IMR-90 (cell line): Measurements from ENCODE around the gene MAGI2. TPM values are rescaled to one million over a fixed set of nuclear protein-coding genes. Genes with fewer than 3 reads are reported as not detected.

Source experiments
- ATAC-seq: fragments of 200-7000 bp; cut with Tn5 transposase; 2 replicates; pipeline ENCODE4 v1.9.1; 2020; ENCODE audit warnings: low read depth, mild to moderate bottlenecking, moderate library complexity
- BruUV-seq: library from RNA; stranded (reverse); fragments of 400-500 nt; replicated peaks from 2 replicates; lab custom pipeline; 2021; lab: Mats Ljungman, UMichigan
- CTCF ChIA-PET: fragments of 300-600 bp; formaldehyde crosslinking; extraction: SDS; loops from one replicate; lab custom pipeline; 2021; ENCODE audit warnings: antibody characterized with exemption; lab: Yijun Ruan, JAX
- POLR2A ChIA-PET: fragments of 300-600 bp; sonication (Branson Sonifier 250); formaldehyde crosslinking; loops from one replicate; lab custom pipeline; 2022; ENCODE audit warnings: antibody characterized with exemption; ENCODE audit not compliant: unreplicated experiment; lab: Charles Lee
- DNase-seq: peaks from one replicate; pipeline ENCODE4 v3.0.0; 2013
- H2AFZ ChIP-seq: replicated peaks from 2 replicates; pipeline ENCODE3; 2013; ENCODE audit warnings: low read length, mild to moderate bottlenecking; ENCODE audit not compliant: poor library complexity
- H2AK5ac ChIP-seq: 2 replicates; pipeline ENCODE4 v1.6.1; 2013; ENCODE audit warnings: low read depth, low read length, inconsistent platforms
- H2AK9ac ChIP-seq: replicated peaks from 2 replicates; pipeline ENCODE3; 2013; ENCODE audit warnings: mild to moderate bottlenecking, low read depth, low read length, moderate library complexity; ENCODE audit not compliant: poor library complexity
- H2BK120ac ChIP-seq: 2 replicates; pipeline ENCODE4 v1.6.1; 2013; ENCODE audit warnings: low read depth, low read length, inconsistent platforms
- H2BK15ac ChIP-seq: 3 replicates; pipeline ENCODE4 v1.6.1; 2013; ENCODE audit warnings: low read depth, low read length, inconsistent platforms
- H2BK20ac ChIP-seq: 2 replicates; pipeline ENCODE4 v1.6.1; 2013; ENCODE audit warnings: low read depth, mild to moderate bottlenecking, inconsistent platforms, low read length, moderate library complexity
- H2BK5ac ChIP-seq: 2 replicates; pipeline ENCODE4 v1.6.1; 2013; ENCODE audit warnings: mild to moderate bottlenecking, low read depth, low read length, inconsistent platforms; ENCODE audit not compliant: poor library complexity, severe bottlenecking
- H3K14ac ChIP-seq: replicated peaks from 2 replicates; pipeline ENCODE4 v1.6.1; 2013; ENCODE audit warnings: low read depth, low read length, inconsistent platforms
- H3K18ac ChIP-seq: 2 replicates; pipeline ENCODE4 v1.6.1; 2013; ENCODE audit warnings: low read depth, low read length, control low read depth
- H3K23ac ChIP-seq: 2 replicates; pipeline ENCODE4 v1.6.1; 2013; ENCODE audit warnings: low read depth, low read length, inconsistent platforms
- H3K27ac ChIP-seq: 2 replicates; pipeline ENCODE4 v1.5.1; 2013; ENCODE audit warnings: mild to moderate bottlenecking, control low read depth, low read length; ENCODE audit not compliant: insufficient read depth
- H3K27me3 ChIP-seq: 2 replicates; pipeline ENCODE4 v1.6.1; 2013; ENCODE audit warnings: low read length; ENCODE audit not compliant: control insufficient read depth, insufficient read depth
- H3K36me3 ChIP-seq: 2 replicates; pipeline ENCODE4 v1.6.1; 2013; ENCODE audit warnings: low read length, mixed read lengths; ENCODE audit not compliant: control insufficient read depth, insufficient read depth
- H3K4ac ChIP-seq: 2 replicates; pipeline ENCODE4 v1.6.1; 2013; ENCODE audit warnings: low read depth, low read length, inconsistent platforms
- H3K4me1 ChIP-seq: 2 replicates; pipeline ENCODE4 v1.6.1; 2013; ENCODE audit warnings: low read length, mixed read lengths; ENCODE audit not compliant: control insufficient read depth, insufficient read depth
- H3K4me2 ChIP-seq: 2 replicates; pipeline ENCODE4 v1.6.1; 2013; ENCODE audit warnings: low read depth, mild to moderate bottlenecking, control low read depth, low read length, moderate library complexity
- H3K4me3 ChIP-seq: 2 replicates; pipeline ENCODE4 v1.5.1; 2013; ENCODE audit warnings: low read depth, mild to moderate bottlenecking, control low read depth, low read length, moderate library complexity; ENCODE audit not compliant: insufficient read depth
- H3K56ac ChIP-seq: 2 replicates; pipeline ENCODE4 v1.6.1; 2013; ENCODE audit warnings: low read length, inconsistent platforms; ENCODE audit not compliant: insufficient read depth; ENCODE audit errors: extremely low read depth
- H3K79me1 ChIP-seq, 2 experiments: 2 replicates each; pipeline ENCODE4 v1.6.1; 2013; ENCODE audit warnings: low read length in 2 of 2, inconsistent platforms in 1 of 2, low read depth in 1 of 2
- H3K9ac ChIP-seq: 2 replicates; pipeline ENCODE4 v1.6.1; 2013; ENCODE audit warnings: low read depth, low read length, control low read depth
- H3K9me1 ChIP-seq: 2 replicates; pipeline ENCODE4 v1.6.1; 2013; ENCODE audit warnings: low read length, inconsistent platforms; ENCODE audit not compliant: insufficient read depth
- H3K9me3 ChIP-seq: 2 replicates; pipeline ENCODE4 v1.6.1; 2013; ENCODE audit warnings: low read length; ENCODE audit not compliant: control insufficient read depth, insufficient read depth
- H4K20me1 ChIP-seq: 2 replicates; pipeline ENCODE4 v1.6.1; 2013; ENCODE audit warnings: low read length, inconsistent platforms; ENCODE audit not compliant: insufficient read depth
- H4K5ac ChIP-seq: 2 replicates; pipeline ENCODE4 v1.6.1; 2013; ENCODE audit warnings: mild to moderate bottlenecking, low read depth, low read length, control low read depth
- H4K8ac ChIP-seq, 2 experiments: 2 replicates each; pipeline ENCODE4 v1.6.1; 2013; ENCODE audit warnings: low read depth in 2 of 2, low read length in 2 of 2, control low read depth in 1 of 2, inconsistent platforms in 1 of 2
- H4K91ac ChIP-seq: 2 replicates; pipeline ENCODE4 v1.6.1; 2013; ENCODE audit warnings: low read depth, low read length, inconsistent platforms; ENCODE audit not compliant: insufficient read depth
- CEBPB ChIP-seq: IDR thresholded peaks from 2 replicates; pipeline ENCODE4 v1.6.1; 2012; ENCODE audit warnings: low read depth, low read length, improper control_type of control experiment
- CHD1 ChIP-seq: IDR thresholded peaks from 2 replicates; pipeline ENCODE4 v1.6.1; 2012; ENCODE audit warnings: low read depth, low read length, improper control_type of control experiment
- FOS ChIP-seq: fragments of 150-350 bp; IDR thresholded peaks from 2 replicates; pipeline ENCODE4 v1.6.1; 2016; ENCODE audit warnings: low read depth, low read length
- MAFK ChIP-seq: IDR thresholded peaks from 2 replicates; pipeline ENCODE4 v1.6.1; 2012; ENCODE audit warnings: low read depth, low read length, improper control_type of control experiment
- MAZ ChIP-seq: IDR thresholded peaks from 2 replicates; pipeline ENCODE4 v1.6.1; 2012; ENCODE audit warnings: low read depth, mild to moderate bottlenecking, low read length, improper control_type of control experiment, moderate library complexity, borderline replicate concordance
- MXI1 ChIP-seq: IDR thresholded peaks from 2 replicates; pipeline ENCODE4 v1.6.1; 2012; ENCODE audit warnings: low read depth, mild to moderate bottlenecking, low read length, moderate library complexity, borderline replicate concordance
- NFE2L2 ChIP-seq: fragments of 150-350 bp; IDR thresholded peaks from 2 replicates; pipeline ENCODE4 v1.6.1; 2016; ENCODE audit warnings: low read depth, mild to moderate bottlenecking, low read length
- POLR2A ChIP-seq: IDR thresholded peaks from 2 replicates; pipeline ENCODE4 v1.6.1; 2012; ENCODE audit warnings: mild to moderate bottlenecking, low read depth, low read length
- RAD21 ChIP-seq: IDR thresholded peaks from 2 replicates; pipeline ENCODE4 v1.6.1; 2012; ENCODE audit warnings: low read length, improper control_type of control experiment
- RCOR1 ChIP-seq: IDR thresholded peaks from 2 replicates; pipeline ENCODE4 v1.6.1; 2012; ENCODE audit warnings: mild to moderate bottlenecking, low read length, improper control_type of control experiment; ENCODE audit not compliant: insufficient replicate concordance
- RFX5 ChIP-seq: IDR thresholded peaks from 2 replicates; pipeline ENCODE4 v1.8.0; 2012; ENCODE audit warnings: low read depth, mild to moderate bottlenecking, low read length, moderate library complexity
- SMC3 ChIP-seq: fragments of 150-350 bp; IDR thresholded peaks from 2 replicates; pipeline ENCODE4 v1.6.1; 2016; ENCODE audit warnings: low read depth, mild to moderate bottlenecking, antibody characterized with exemption, low read length, moderate library complexity
- WGBS, 2 experiments: methylation state at CpG; one replicate each; pipeline versions ENCODE4 v1.1.5 to v1.1.7; 2013; ENCODE audit warnings: missing lambda C conversion rate in 2 of 2; ENCODE audit not compliant: insufficient read length in 1 of 2; ENCODE audit errors: extremely low coverage in 2 of 2; 5-methylcytosine and 5-hydroxymethylcytosine counted together
- dilution Hi-C: fragments of 300-500 bp; cut with HindIII; formaldehyde crosslinking; loops from one replicate; pipeline ENCODE4 v1.14.3; 2018; ENCODE audit warnings: low sequenced_read_pairs; ENCODE audit not compliant: unreplicated experiment
- in situ Hi-C: fragments of 300-500 bp; cut with MboI; formaldehyde crosslinking; loops from 3 replicates; pipeline ENCODE4 v1.14.3; 2019; ENCODE audit warnings: low sequenced_read_pairs, inconsistent platforms, mixed read lengths
- intact Hi-C: fragments of 100-400 bp; cut with micrococcal nuclease; formaldehyde crosslinking; loops from 2 replicates; pipeline ENCODE4 v1.10.0; 2022
- polyA plus RNA-seq, 3 experiments: library from polyadenylated mRNA; depleted of rRNA; stranded (reverse); fragments of >200 nt; gene quantifications; 2 replicates each; pipeline ENCODE4 v1.2.3, GENCODE V29; 2012; ENCODE audit warnings: low replicate concordance in 1 of 3
- total RNA-seq: library from RNA; depleted of rRNA; stranded (reverse); fragments of >200 nt; gene quantifications from 2 replicates; pipeline ENCODE4 v1.2.3, GENCODE V29; 2012
- TF ChIP-seq, protein P1 (sequence below): fragments of 150-350 bp; IDR thresholded peaks from 2 replicates; pipeline ENCODE4 v1.6.1; 2017; ENCODE audit warnings: mild to moderate bottlenecking, antibody characterized with exemption, low read length, low read depth

Gene MAGI2
- total and polyA plus RNA-seq, 2 of the 4 experiments (the other 2 are of a cell fraction), result 2.5 to 17.9 TPM

GRCh38 chr7:78521961-78522360 lies 931.5 kb downstream of the MAGI2 start:
- CTCF ChIA-PET, result interaction anchor here (0.7 kb wide), 1 partner anchor 14 kb away, joined by 4 read pairs; no protein-coding TSS in a partner anchor
- H2BK120ac ChIP-seq, result no peak overlapping the region
- ATAC-seq, result no peak

More at GRCh38 chr7:78521961-78522360, 931.5 kb downstream of the MAGI2 start:
- Histone ChIP-seq H3K36me3 (no peaks in the 10 kb centered on the region), H2BK5ac (no peak overlapping the region), H3K56ac (no peak overlapping the region), H3K27ac (no peak overlapping the region), H4K91ac (no peak overlapping the region), H2AK9ac (no peak overlapping the region), H3K4me1 (no peaks in the 10 kb centered on the region), H3K4ac (no peak overlapping the region), H3K4me2 (no peak overlapping the region), H2BK20ac (no peak overlapping the region), H4K5ac (no peak overlapping the region), H3K27me3 (no peaks in the 10 kb centered on the region), H2AFZ (no peak overlapping the region), H3K9me1 (no peaks in the 10 kb centered on the region), H4K20me1 (no peaks in the 10 kb centered on the region), H3K14ac (no peak overlapping the region), H3K9ac (no peak overlapping the region), H3K4me3 (no peak overlapping the region), H3K23ac (no peak overlapping the region), H2AK5ac (no peak overlapping the region), H3K18ac (no peak overlapping the region), H4K8ac (no peak overlapping the region), H3K79me1 (no peaks in the 10 kb centered on the region), H2BK15ac (no peak overlapping the region), H3K9me3 (no peaks in the 10 kb centered on the region)
- TF ChIP-seq CHD1 (no peak), NFE2L2 (no peak), MAFK (no peak), SMC3 (no peak), RAD21 (no peak), RCOR1 (no peak), CEBPB (no peak), RFX5 (no peak), POLR2A (no peak), FOS (no peak), MXI1 (no peak), MAZ (no peak)
- TF ChIP-seq, protein P1, sequence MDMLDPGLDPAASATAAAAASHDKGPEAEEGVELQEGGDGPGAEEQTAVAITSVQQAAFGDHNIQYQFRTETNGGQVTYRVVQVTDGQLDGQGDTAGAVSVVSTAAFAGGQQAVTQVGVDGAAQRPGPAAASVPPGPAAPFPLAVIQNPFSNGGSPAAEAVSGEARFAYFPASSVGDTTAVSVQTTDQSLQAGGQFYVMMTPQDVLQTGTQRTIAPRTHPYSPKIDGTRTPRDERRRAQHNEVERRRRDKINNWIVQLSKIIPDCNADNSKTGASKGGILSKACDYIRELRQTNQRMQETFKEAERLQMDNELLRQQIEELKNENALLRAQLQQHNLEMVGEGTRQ, result no peak
- in situ Hi-C loops (no loop called here), dilution Hi-C loops (no loop called here), intact Hi-C loops (no loop called here)
- POLR2A ChIA-PET, result no interaction called here
- BruUV-seq, result no TSS peak
- 93% methylated on average over 2 of the region's 3 CpGs; no CpG with 5 or more reads in 1 of the 2 experiments for WGBS, 2 experiments
- DNase-seq, result no peak
